Measurements from ENCODE around the gene AGPAT2. TPM values are rescaled to one million over a fixed set of nuclear protein-coding genes. Genes with fewer than 3 reads are reported as not detected.

The AGPAT2 gene
- total and polyA plus RNA-seq, 8 donors = 24.9 to 170 (median 35.4) TPM

DNA sequence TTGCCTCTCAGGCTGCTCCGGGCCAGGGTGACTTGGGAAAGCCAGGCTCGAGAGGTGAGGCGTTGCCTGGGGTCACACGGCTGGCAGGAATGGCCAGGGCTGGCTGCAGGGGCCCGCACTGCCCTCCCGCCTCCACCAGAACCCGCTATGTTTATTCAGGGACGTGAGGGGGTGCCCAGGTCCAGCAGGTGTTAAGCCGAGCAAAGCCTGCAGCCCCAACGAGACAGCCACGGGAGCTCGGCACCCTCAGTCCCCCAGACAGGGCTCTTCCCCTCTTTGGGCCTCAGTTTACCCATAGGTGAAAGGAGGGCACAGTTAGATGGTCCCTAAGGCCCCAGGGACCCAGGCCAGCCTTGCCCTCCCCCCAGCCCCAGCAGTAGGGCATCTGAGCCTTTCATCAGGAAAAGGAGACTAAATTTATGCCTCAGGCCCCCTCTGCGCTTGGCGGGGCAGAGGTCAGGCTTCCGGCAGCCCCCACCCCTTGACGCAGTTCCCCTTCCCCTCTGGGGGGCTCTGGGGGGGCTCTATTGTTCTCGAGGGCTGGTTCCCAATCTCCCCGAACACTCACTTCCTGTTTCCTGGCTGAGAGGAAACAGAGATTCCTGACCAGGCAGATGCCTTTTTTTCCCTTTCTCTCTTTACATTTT, 31.6 kb downstream of the AGPAT2 start:
- Histone ChIP-seq H3K27ac (peak overlapping the region; percentile 85 to 87), H3K36me3 (no peaks in the 10 kb centered on the region), H3K9me3 (no peaks in the 10 kb centered on the region), H3K27me3 (peaks cover 0 to 79% of the 10 kb centered on the region in 2 donors), H3K4me1 (peaks cover 0 to 60% of the 10 kb centered on the region in 2 donors), H3K4me3 (peak overlapping the region in 1 of 2 donors; percentile 45)
- TF ChIP-seq, protein P1, sequence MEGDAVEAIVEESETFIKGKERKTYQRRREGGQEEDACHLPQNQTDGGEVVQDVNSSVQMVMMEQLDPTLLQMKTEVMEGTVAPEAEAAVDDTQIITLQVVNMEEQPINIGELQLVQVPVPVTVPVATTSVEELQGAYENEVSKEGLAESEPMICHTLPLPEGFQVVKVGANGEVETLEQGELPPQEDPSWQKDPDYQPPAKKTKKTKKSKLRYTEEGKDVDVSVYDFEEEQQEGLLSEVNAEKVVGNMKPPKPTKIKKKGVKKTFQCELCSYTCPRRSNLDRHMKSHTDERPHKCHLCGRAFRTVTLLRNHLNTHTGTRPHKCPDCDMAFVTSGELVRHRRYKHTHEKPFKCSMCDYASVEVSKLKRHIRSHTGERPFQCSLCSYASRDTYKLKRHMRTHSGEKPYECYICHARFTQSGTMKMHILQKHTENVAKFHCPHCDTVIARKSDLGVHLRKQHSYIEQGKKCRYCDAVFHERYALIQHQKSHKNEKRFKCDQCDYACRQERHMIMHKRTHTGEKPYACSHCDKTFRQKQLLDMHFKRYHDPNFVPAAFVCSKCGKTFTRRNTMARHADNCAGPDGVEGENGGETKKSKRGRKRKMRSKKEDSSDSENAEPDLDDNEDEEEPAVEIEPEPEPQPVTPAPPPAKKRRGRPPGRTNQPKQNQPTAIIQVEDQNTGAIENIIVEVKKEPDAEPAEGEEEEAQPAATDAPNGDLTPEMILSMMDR (IDR thresholded peaks at IDR 0.05) = no peak
- intact Hi-C loops (cut with DNase I) = no loop called here
- ATAC-seq = peak; percentile 37
- DNase-seq = peak in 1 of 4 donors; percentile 53

DNA sequence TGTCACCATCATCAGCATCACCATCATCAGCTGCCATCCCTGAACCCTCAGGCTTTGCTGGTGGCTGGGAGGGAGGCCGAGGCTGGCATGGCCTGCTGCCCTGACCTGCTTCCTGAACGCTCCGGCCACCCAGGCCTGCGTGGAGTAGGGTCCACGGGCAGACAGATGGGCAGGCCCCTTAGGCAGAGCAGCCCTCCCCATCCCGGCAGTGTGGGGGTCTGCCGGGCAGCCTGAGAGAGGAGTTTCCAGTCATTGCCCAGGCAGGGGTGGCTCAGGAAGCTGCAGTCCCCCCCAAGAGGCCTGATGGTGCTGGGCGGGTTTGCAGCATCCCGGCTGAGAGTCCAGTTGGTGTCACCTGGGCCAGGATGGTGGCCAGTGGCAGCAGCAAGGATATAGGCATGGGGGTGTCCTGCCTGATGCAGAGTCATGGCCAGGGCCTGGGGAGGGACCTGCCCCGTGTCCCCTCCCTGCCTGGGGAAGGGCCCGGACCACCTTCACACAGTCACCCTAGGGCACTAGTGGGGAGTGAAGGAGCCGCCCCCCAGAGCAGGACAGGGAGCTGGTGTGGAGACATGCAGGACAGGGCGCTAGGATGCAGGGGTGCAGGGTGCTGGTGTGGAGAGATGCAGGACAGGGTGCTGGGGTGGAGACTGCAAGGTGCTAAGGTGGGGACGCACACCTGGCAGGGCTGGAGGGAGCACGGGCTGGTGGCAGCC, 32.3 kb downstream of the AGPAT2 start:
- Histone ChIP-seq H3K36me3 (no peaks in the 10 kb centered on the region), H3K27me3 (peaks cover 0 to 73% of the 10 kb centered on the region in 2 donors), H3K4me3 (no peak overlapping the region), H3K27ac (peak overlapping the region; percentile 59 to 85), H3K4me1 (peaks cover 0 to 64% of the 10 kb centered on the region in 2 donors), H3K9me3 (no peaks in the 10 kb centered on the region)
- TF ChIP-seq, protein P1 (IDR thresholded peaks at IDR 0.05) = no peak
- no peak for ATAC-seq
- peak in 1 of 4 donors; percentile 62 for DNase-seq
- intact Hi-C loops (cut with DNase I) = no loop called here

DNA sequence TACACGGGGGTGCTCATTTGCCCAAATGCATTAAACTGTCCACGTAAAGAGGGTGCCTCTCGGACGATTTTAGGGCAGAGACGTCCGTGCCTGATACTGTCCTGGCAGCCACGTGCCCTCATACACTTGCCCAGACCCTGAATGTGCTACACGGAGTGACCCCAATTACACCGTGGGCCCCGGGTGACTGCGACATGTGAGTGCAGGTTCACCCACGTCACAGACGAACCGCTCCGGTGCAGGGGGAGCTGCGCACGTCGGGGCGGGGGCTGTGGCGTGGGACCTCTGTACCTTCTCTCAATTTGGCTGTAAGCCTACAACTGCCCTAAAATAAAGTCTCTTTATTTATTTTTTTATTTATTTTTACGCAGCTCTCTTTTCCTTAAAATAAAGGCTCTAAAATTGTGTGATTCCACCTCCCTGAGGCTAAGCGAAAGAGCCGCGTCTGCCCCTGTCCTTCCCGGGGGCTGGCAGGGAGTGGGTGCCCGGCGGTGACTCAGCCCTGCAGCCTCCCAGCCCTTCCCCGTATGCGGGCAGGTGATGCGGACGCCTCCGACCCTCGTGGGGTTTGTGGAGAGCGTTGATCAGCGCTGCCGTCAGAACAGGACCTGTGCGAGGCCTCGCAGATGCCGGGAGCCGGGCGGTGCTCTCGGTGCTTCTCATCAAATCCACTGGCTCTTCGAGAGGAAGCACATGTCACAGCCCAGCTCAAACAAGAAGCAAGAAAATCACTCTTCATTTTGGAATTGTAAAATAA, 33.8 kb downstream of the AGPAT2 start:
- DNase-seq (no peak), ATAC-seq (no peak)
- Histone ChIP-seq H3K36me3 (no peaks in the 10 kb centered on the region), H3K27ac (peak overlapping the region; percentile 19 to 85), H3K4me3 (no peak overlapping the region), H3K4me1 (peaks cover 0 to 66% of the 10 kb centered on the region in 2 donors), H3K27me3 (peaks cover 0 to 65% of the 10 kb centered on the region in 2 donors), H3K9me3 (no peaks in the 10 kb centered on the region)
- TF ChIP-seq, protein P1 (IDR thresholded peaks at IDR 0.05) = no peak
- intact Hi-C loops (cut with DNase I) = no loop called here

DNA sequence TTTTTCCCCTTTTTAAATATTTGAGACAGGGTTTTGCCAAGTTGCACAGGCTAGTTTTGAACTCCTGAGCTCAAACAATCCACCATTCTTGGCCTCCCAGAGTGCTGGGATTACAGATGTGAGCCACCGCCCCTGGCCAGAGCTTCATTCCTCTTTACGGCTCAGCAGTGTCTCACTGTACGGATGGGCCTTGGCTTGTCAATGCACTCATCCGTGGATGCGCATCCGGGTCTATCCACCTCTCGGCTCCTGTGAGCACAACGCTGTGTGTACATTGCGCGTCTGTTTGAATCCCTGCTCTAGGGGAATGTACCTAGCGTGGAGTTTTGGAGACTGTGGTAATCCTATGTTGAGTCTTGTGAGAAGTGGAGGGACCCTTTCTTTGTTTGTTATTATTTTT, 35.4 kb downstream of the AGPAT2 start:
- H3K27me3 ChIP-seq = peaks cover 0 to 65% of the 10 kb centered on the region in 2 donors
- H3K27ac ChIP-seq = no peak overlapping the region
- no peaks in the 10 kb centered on the region for H3K9me3 ChIP-seq
- DNase-seq (no peak), ATAC-seq (no peak)
- no peak overlapping the region for H3K4me3 ChIP-seq
- intact Hi-C loops (cut with DNase I) = no loop called here
- peaks cover 0 to 63% of the 10 kb centered on the region in 2 donors for H3K4me1 ChIP-seq
- H3K36me3 ChIP-seq = no peaks in the 10 kb centered on the region
- TF ChIP-seq, protein P1 (IDR thresholded peaks at IDR 0.05) = no peak

DNA sequence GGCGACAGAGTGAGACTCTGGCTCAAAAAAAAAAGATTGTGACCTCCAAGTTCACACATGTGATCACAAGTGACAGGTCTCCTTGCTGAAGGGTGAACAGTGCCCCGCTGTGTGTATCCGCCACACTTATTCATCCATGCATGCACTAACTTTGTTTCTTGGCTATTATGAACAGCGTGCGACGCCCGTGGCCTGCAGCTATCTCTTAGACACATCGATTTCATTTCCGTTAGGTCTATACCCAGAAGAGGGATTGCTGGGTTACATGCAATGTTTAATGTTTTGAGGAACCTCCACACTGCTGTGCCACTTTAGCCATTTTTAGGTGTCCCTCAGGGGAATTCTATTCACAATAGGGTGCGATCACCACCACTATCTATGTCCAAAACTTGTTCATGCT, 36.6 kb downstream of the AGPAT2 start:
- Histone ChIP-seq H3K27me3 (peaks cover 0 to 65% of the 10 kb centered on the region in 2 donors), H3K4me3 (no peak overlapping the region), H3K36me3 (no peaks in the 10 kb centered on the region), H3K4me1 (peaks cover 0 to 59% of the 10 kb centered on the region in 2 donors), H3K27ac (no peak overlapping the region), H3K9me3 (no peaks in the 10 kb centered on the region)
- intact Hi-C loops (cut with DNase I) = no loop called here
- DNase-seq (no peak), ATAC-seq (no peak)
- TF ChIP-seq, protein P1 (IDR thresholded peaks at IDR 0.05) = no peak

Data from left lung (tissue), 10 donors.